Suppressor macrophage treated with lipopolysaccharide for 1 hour (primary cell): ENCODE results near the gene SIGLECL1.

Experiments
- DNase-seq, 3 donors: peaks; one replicate each; pipeline ENCODE4 v3.0.0-alpha.2; 2020 to 2022

SIGLECL1 gene

DNA sequence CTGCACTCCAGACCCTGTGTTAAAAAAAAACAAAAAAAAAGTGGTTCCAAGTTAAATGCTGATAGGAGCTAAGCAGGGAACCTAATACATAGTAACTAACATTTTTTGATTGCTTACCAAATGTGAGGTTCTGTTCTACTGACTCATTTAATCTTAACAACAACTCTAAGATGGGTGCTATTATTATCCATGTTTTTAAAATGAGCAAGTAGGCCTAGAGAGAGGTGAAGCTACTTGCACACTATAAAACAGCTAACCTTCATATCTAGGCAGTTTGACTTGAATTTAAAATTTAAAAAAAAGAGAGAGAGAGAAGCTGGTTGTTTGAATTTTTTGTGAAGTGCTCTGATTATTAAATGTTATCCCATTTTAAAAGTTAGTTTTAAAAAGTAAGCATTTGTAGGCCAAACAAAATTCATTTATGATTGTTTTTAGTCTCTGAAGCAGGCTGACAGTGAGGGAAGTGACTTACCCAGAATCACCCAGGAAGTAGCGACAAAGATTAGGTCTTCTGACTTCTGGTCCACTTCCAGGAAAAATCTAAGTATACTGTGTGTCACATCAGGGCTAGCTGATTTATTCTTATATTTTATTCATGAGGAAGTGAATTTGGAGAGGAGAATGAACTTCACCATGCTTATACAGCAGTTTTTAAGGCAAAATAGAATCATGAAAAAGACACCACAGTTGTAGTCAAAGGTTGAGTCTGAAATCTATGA, 2.4 kb downstream of the SIGLECL1 start:
- peak; percentile 29 to 80 (median 59) for DNase-seq

GRCh38 chr19:51256155-51256625, 5.3 kb downstream of the SIGLECL1 start:
- no peak for DNase-seq

DNA sequence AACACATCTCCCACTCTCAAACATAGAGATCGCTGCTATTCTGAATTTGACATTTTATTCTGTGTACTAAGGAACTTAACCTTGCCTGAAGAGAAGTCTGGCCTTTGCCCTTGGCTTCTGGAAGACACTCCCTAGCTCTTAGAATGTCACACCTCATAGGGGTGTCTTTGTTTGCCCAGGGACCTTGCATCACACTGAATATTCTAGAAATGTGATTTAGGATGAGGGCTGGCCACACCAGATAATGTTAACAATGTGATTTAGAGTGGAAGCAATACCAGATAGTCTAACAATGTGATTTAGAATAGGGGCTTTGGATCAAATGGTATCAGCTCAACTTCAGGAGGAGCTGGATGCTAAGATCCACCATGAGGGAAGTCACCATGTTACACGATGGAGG, 6.6 kb downstream of the SIGLECL1 start:
- DNase-seq: no peak

GRCh38 chr19:51258165-51259160, 7.6 kb downstream of the SIGLECL1 start:
- peak in 2 of 3 donors; percentile 20 to 39 for DNase-seq

GRCh38 chr19:51259348-51260245, 8.7 kb downstream of the SIGLECL1 start:
- DNase-seq: peak; percentile 73 to 84 (median 80)

GRCh38 chr19:51263808-51264207, 12.9 kb downstream of the SIGLECL1 start:
- DNase-seq: peak in 1 of 3 donors; percentile 22

DNA sequence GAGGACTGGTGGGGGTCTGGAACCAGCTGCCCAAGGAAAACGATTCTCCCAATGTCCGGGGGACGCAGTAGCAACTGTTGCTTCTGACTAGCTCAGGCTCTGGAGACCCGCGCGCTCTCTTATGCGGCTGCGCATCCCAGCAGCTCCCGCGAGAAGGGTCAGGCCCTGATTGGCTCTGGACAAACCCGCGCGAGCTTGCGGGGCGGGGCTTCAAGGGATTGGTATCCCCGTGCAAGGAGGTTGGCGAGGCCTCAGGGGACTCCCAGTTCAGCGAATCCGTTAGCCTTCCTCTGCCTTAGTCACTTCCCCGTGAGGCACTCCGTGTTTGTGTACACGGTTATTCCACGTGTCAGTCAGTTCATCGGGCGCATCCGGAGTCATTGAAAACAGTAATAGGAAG, 20.2 kb downstream of the SIGLECL1 start:
- DNase-seq: peak; percentile 39 to 51 (median 47)

DNA sequence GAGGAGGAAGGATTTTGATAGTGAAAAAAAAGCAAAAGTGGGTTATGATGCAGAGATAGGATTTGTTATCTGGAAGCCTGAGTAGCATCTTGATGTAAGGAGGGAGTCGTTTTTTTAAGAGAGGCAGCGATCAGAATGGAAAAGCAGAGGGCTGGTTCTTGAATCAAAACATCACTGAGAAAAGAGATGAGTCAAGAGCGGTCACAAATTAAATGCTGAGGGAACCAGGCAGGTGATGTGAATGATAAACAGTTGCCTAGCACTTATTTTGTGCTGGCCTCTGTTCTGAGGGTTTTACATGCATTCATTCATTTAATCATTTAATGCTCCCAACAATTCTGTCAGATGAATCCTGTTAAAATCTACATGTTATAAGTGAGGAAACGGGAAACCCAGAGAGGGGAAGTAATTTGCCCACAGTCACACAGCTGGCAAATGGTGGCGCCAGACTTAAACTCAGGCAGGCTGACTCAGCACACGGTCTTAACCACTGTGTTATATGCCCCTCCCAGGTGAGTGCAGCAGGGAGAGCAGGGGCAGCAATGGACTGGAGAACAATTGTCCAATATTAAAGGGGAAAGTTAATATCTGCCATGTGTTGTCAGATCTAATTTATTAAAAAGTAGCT, 21.4 kb downstream of the SIGLECL1 start:
- DNase-seq: peak; percentile 63 to 66 (median 63)

DNA sequence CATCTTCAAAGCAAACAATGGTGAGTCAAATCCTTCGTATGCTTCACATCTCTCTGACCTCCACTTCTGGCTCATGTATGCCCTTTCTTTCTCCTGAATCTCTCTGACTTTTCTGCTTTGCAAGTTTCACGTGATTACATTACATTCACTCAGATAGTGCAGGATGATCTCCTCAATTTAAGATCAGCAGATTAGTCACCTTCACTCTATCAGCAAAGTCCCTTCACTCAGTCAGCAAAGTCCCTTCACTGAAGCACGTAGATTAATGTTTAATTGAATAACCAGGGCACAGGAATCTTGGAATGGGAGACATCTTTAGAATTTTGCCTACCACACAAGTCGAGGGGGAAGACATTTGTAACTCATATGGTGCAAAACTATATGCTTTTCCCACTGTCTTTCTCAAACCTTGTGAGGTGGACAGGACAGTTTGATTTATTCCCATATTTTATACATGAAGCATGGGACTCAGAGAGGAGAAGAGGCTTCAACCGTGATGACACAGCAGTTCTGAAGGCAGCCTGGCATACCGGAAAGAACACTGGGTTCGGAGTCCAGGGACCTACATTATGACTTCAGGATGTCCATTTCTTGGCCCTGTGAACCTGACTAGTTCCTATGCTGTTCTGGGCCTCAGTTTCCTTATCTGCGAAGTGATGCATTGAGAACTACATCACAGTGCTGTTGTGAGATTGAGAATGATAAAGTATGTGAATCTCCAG, 23.3 kb downstream of the SIGLECL1 start:
- DNase-seq: no peak

GRCh38 chr19:51277112-51277511, 26.2 kb downstream of the SIGLECL1 start:
- DNase-seq: no peak

DNA sequence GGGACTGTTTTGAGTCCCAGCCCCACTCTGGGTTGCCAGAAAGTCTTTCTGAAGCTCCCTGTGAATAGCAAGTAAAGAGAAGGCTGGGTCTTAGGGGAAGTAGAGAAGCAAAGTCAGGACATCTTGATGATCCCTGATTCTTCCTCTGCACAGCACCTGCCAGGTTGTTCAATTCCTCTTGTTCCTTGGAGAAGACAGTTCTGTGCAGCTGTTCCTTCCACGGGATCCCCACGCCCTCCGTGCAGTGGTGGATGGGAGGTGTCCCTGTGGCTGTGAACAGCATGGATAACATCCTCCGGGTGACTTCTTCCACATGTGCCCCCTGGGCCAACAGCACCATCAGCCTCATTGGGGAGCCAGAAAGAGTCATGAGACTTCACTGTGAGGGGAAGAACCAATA, 31.5 kb downstream of the SIGLECL1 start:
- DNase-seq: no peak

GRCh38 chr19:51285682-51286081, 34.8 kb downstream of the SIGLECL1 start:
- DNase-seq: no peak

DNA sequence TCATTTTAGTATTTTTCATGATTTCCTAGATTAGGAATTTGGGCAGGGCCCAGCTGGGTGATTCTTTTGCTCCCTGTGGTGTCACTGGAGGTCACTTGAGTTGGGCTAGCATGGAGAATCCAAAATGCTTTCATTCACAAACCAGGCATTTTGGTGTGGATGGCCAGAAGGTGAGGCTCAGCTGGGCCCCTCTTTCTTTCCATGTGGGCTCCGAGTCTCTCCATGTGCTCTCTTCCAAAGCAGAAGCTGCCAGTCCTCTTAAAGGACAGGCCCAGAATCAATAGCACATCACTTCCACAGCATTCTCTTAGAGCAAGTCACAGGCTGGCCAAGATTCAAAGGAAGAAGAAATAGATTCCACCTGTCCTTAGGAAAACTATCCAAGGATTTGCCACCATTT, 38.8 kb downstream of the SIGLECL1 start:
- no peak for DNase-seq

GRCh38 chr19:51292971-51293370, 42.1 kb downstream of the SIGLECL1 start:
- no peak for DNase-seq

DNA sequence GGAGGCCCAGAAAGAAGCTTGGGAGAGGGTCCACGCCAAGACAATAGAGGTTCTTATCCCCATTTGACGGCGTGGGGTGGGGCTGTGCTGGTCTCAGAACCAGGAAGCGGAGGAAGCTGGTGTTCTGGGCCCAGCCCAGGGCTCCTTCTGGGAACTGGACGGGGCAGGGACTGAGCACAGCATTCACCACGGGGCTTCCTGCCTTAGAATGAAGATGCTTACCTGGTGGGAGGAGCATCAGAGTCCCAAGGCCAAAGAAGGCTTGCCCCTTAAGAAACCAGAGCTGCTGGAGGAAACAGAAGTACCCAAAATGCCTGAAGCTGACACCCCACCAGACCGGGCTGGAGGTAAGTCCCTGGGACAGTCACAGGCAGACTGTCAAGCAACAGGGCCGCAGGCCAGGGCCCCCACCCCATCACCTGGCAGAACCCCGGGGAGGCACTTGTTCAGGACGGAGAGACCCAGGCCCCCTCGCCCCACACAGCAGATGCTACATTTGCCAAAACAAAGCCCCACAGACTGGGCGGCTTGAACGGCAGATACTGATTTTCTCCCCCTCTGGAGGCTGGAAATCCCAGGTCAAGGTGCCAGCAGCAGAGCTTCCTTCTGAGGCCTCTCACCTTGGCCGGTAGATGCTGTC, 42.8 kb downstream of the SIGLECL1 start:
- no peak for DNase-seq

GRCh38 chr19:51294211-51294976, 43.5 kb downstream of the SIGLECL1 start:
- DNase-seq: peak in 2 of 3 donors; percentile 30 to 41

- DNase-seq: no peak
These were observed 44.1 kb downstream of the SIGLECL1 start for GRCh38 chr19:51294977-51295375.

DNA sequence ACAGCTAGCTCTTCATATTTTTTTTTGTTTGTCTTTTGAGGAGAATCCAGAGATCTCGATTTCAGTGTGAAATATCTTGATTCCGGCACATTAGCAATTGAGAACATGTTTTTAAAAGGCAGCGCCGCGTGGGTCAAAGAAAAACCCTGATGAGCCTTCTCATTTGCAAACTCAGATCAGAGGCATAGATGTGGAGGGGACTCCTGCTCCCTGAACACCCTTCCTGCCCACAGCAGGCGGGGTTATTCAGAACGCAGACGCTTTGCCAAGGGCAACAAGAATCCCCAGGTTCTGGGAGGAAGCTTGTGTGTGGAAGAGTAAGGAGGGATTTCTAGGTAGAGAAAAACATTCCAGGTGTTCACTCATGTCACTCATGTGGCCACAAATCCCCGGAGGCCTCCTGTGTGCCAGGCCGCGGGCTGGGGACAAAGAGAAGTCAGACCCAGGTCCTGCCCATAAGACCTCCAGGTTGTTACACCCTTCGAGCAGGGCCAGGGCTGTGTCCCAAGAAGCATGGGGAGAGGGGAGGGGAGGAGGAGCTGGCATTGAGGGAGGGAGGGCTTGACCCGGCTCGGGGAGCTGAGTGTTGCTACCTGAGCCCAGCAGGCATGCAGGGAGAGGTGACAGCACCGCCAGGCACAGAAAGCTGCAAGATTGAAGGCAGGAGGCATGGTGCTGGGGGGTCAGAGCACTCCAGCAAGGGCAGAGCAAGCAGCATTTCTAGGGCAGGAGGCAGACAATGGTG, 44.7 kb downstream of the SIGLECL1 start:
- no peak for DNase-seq
